Trophoblast cell (in vitro differentiated cells and primary cell): ENCODE data around the gene CAMKK1.

Source experiments
- DNase-seq, 2 donors: peaks; one replicate each; pipeline ENCODE4 v3.0.0-alpha.2; 2016
- H2AFZ ChIP-seq: 2 replicates; pipeline ENCODE4 v1.6.1; 2013; ENCODE audit warnings: low read length, moderate library complexity, mild to moderate bottlenecking; ENCODE audit not compliant: insufficient read depth, poor library complexity
- H2AK5ac ChIP-seq: 2 replicates; pipeline ENCODE4 v1.6.1; 2013; ENCODE audit warnings: mild to moderate bottlenecking, low read length
- H2BK120ac ChIP-seq: 2 replicates; pipeline ENCODE4 v1.6.1; 2013; ENCODE audit warnings: low read length, mild to moderate bottlenecking, moderate library complexity; ENCODE audit not compliant: insufficient read depth, poor library complexity
- H2BK12ac ChIP-seq: 2 replicates; pipeline ENCODE4 v1.6.1; 2013; ENCODE audit warnings: mild to moderate bottlenecking, low read length, moderate library complexity
- H2BK5ac ChIP-seq: 2 replicates; pipeline ENCODE4 v1.6.1; 2013; ENCODE audit warnings: low read length, low read depth, moderate library complexity, mild to moderate bottlenecking; ENCODE audit not compliant: poor library complexity
- H3K14ac ChIP-seq: 2 replicates; pipeline ENCODE4 v1.6.1; 2013; ENCODE audit warnings: mild to moderate bottlenecking, low read length
- H3K18ac ChIP-seq: 2 replicates; pipeline ENCODE4 v1.6.1; 2013; ENCODE audit warnings: mild to moderate bottlenecking, low read length
- H3K23ac ChIP-seq: 2 replicates; pipeline ENCODE4 v1.6.1; 2013; ENCODE audit warnings: low read length
- H3K27ac ChIP-seq: 2 replicates; pipeline ENCODE4 v1.5.1; 2013; ENCODE audit warnings: low read depth, mild to moderate bottlenecking, inconsistent platforms, low read length, moderate library complexity
- H3K27me3 ChIP-seq: 2 replicates; pipeline ENCODE4 v1.6.1; 2013; ENCODE audit warnings: inconsistent platforms, mild to moderate bottlenecking, low read length, moderate library complexity; ENCODE audit not compliant: insufficient read depth
- H3K36me3 ChIP-seq, 2 experiments: 1 replicate in 1 of 2; 2 replicates in 1 of 2; pipeline ENCODE4 v1.6.1; 2013; ENCODE audit warnings: low read length in 2 of 2, mild to moderate bottlenecking in 2 of 2, moderate library complexity in 1 of 2; ENCODE audit not compliant: insufficient read depth in 2 of 2, control insufficient read depth in 1 of 2
- H3K4ac ChIP-seq: 2 replicates; pipeline ENCODE4 v1.6.1; 2013; ENCODE audit warnings: low read depth, mild to moderate bottlenecking, low read length, moderate library complexity
- H3K4me1 ChIP-seq, 2 experiments: 1 replicate in 1 of 2; 2 replicates in 1 of 2; pipeline ENCODE4 v1.6.1; 2013; ENCODE audit warnings: low read length in 2 of 2, mild to moderate bottlenecking in 2 of 2, moderate library complexity in 1 of 2; ENCODE audit not compliant: insufficient read depth in 2 of 2, control insufficient read depth in 1 of 2
- H3K4me2 ChIP-seq: 2 replicates; pipeline ENCODE4 v1.6.1; 2013; ENCODE audit warnings: inconsistent platforms, mild to moderate bottlenecking, low read length, moderate library complexity
- H3K4me3 ChIP-seq: 2 replicates; pipeline ENCODE4 v1.5.1; 2013; ENCODE audit warnings: mild to moderate bottlenecking, low read depth, low read length, inconsistent platforms
- H3K79me1 ChIP-seq: one replicate; pipeline ENCODE4 v1.6.1; 2013; ENCODE audit warnings: low read length
- H3K79me2 ChIP-seq: 2 replicates; pipeline ENCODE4 v1.6.1; 2013; ENCODE audit warnings: low read length, mild to moderate bottlenecking; ENCODE audit not compliant: control insufficient read depth, insufficient read depth, poor library complexity
- H3K9ac ChIP-seq: 2 replicates; pipeline ENCODE4 v1.6.1; 2013; ENCODE audit warnings: mild to moderate bottlenecking, low read length
- H3K9me3 ChIP-seq: 2 replicates; pipeline ENCODE4 v1.6.1; 2013; ENCODE audit warnings: low read depth, mild to moderate bottlenecking, control low read depth, inconsistent platforms, low read length; ENCODE audit not compliant: insufficient read depth
- H4K12ac ChIP-seq: 2 replicates; pipeline ENCODE4 v1.6.1; 2013; ENCODE audit warnings: low read depth, mild to moderate bottlenecking, low read length, moderate library complexity
- H4K8ac ChIP-seq: 2 replicates; pipeline ENCODE4 v1.6.1; 2013; ENCODE audit warnings: low read depth, mild to moderate bottlenecking, low read length, moderate library complexity
- H4K91ac ChIP-seq: one replicate; pipeline ENCODE4 v1.6.1; 2013; ENCODE audit warnings: low read depth, mild to moderate bottlenecking, low read length, moderate library complexity
- WGBS: extraction: QIAGEN DNeasy Blood & Tissue Kit; methylation state at CpG from one replicate; pipeline ENCODE4 v1.1.7; 2013; ENCODE audit warnings: missing lambda C conversion rate; ENCODE audit not compliant: insufficient read length, insufficient coverage; ENCODE audit errors: extremely low coverage; 5-methylcytosine and 5-hydroxymethylcytosine counted together

CAMKK1 gene

GRCh38 chr17:3894188-3894587 is 1.3 kb upstream of the CAMKK1 start:
- Histone ChIP-seq H3K27me3 (peaks cover 16% of the 10 kb centered on the region), H3K23ac (no peak overlapping the region), H2AK5ac (no peak overlapping the region), H3K4me2 (no peak overlapping the region), H4K12ac (no peak overlapping the region), H2BK120ac (no peak overlapping the region), H2BK12ac (no peak overlapping the region), H3K9ac (no peak overlapping the region), H3K18ac (no peak overlapping the region), H3K4me3 (no peak overlapping the region), H3K79me2 (no peaks in the 10 kb centered on the region), H4K91ac (no peak overlapping the region), H4K8ac (no peak overlapping the region), H3K9me3 (peaks cover 1% of the 10 kb centered on the region), H3K4ac (no peak overlapping the region), H2AFZ (no peak overlapping the region), H3K36me3 (no peaks in the 10 kb centered on the region), H3K4me1 (peaks cover 4 to 14% of the 10 kb centered on the region in 2 experiments), H3K14ac (no peak overlapping the region), H3K27ac (no peak overlapping the region), H2BK5ac (no peak overlapping the region), H3K79me1 (peaks cover 2% of the 10 kb centered on the region)
- no peak for DNase-seq
- WGBS: no CpG with 5 or more reads among the region's 5 CpGs

DNA sequence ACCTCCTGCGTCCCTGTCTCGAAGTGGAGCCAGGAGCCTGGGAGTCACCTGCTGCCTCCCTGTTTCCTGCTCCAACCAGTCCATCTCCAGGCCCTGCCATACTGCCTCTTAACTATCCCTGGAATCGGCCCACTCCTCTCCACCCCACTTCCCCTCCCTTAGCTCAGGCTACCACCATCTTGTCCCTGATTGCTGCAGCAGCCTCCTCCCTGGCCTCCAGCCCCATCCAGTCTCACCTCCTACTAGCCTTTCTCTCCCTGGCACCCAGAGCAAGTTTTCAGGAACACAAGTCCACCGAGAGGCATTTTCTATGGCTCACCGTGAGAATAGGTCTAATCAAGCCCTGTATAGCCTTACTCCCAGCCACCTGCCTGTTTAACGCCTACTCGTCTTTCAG is 865 bp upstream of the CAMKK1 start:
- Histone ChIP-seq H2BK5ac (no peak overlapping the region), H4K12ac (no peak overlapping the region), H4K91ac (peak overlapping the region; percentile 45), H3K4me3 (no peak overlapping the region), H2BK120ac (no peak overlapping the region), H3K36me3 (no peaks in the 10 kb centered on the region), H3K23ac (no peak overlapping the region), H3K14ac (no peak overlapping the region), H3K4me1 (peaks cover 4 to 14% of the 10 kb centered on the region in 2 experiments), H3K79me1 (peaks cover 2% of the 10 kb centered on the region), H3K4ac (no peak overlapping the region), H2AK5ac (no peak overlapping the region), H3K79me2 (no peaks in the 10 kb centered on the region), H3K9ac (no peak overlapping the region), H2BK12ac (no peak overlapping the region), H3K18ac (no peak overlapping the region), H4K8ac (no peak overlapping the region), H3K9me3 (peaks cover 3% of the 10 kb centered on the region), H3K27ac (no peak overlapping the region), H3K27me3 (peaks cover 16% of the 10 kb centered on the region), H3K4me2 (peak overlapping the region; percentile 80), H2AFZ (peak overlapping the region; percentile 76)
- DNase-seq: no peak
- no CpG with 5 or more reads among the region's 7 CpGs for WGBS

DNA sequence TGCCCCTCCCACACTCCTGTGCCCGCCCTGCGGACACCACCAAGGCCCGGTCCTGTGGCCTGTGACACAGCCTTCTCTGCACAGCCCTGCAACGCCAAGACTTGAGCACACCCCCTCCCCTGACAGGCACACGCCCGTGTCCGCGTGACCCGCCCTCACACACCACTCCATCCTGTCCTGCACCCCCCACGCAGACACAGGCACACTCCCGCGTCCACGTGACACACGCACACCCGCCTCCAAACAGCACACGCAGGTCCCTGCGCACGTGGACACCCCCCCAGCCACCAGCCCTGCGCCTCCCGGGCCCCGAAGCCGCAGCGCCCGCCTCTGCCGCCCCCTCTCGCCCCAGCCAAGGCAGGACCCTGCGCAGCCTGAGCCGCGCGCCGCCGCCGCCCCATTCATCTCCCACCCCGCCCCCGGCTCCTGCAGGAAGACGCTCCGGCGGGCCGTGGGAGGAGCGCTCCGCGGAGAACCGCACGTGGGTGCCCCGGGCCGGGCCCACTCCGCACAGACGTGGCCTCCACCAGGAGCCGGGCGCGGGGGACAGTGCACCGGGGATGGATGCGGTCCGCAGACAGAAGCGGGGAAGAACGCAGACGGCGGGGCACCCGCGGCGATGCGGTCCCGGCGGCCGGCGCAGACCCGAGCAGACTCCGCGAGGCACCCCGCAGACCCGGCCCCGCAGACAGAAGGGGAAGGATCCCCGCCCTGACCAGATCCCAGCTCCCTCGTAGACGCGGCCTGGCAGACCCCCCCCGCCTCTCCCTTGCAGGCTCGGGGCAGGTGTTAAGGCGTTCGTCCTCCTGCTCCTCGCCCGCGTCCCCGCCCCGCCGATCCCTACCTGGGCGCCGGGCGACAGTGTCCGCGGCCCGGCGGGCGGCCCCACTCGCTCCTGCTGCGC is 506 bp downstream of the CAMKK1 start:
- peaks cover 5% of the 10 kb centered on the region for H3K9me3 ChIP-seq
- no peaks in the 10 kb centered on the region for H3K36me3 ChIP-seq
- no peak overlapping the region for H2BK5ac ChIP-seq
- no peak overlapping the region for H3K18ac ChIP-seq
- no peak overlapping the region for H3K27ac ChIP-seq
- H3K4ac ChIP-seq: no peak overlapping the region
- DNase-seq: peak; percentile 44 to 62
- no peak overlapping the region for H3K9ac ChIP-seq
- H4K8ac ChIP-seq: no peak overlapping the region
- H3K79me1 ChIP-seq: peaks cover 2% of the 10 kb centered on the region
- H3K79me2 ChIP-seq: no peaks in the 10 kb centered on the region
- H4K91ac ChIP-seq: no peak overlapping the region
- H2BK12ac ChIP-seq: no peak overlapping the region
- H3K27me3 ChIP-seq: peaks cover 16% of the 10 kb centered on the region
- H3K4me2 ChIP-seq: peak overlapping the region; percentile 92
- no peak overlapping the region for H2AK5ac ChIP-seq
- no peak overlapping the region for H3K23ac ChIP-seq
- WGBS: no CpG with 5 or more reads among the region's 96 CpGs
- H3K4me3 ChIP-seq: peak overlapping the region; percentile 65
- H2AFZ ChIP-seq: peak overlapping the region; percentile 56
- no peak overlapping the region for H3K14ac ChIP-seq
- no peak overlapping the region for H2BK120ac ChIP-seq
- H4K12ac ChIP-seq: no peak overlapping the region
- H3K4me1 ChIP-seq: peaks cover 4 to 14% of the 10 kb centered on the region in 2 experiments

- Histone ChIP-seq H3K4me1 (peaks cover 4 to 14% of the 10 kb centered on the region in 2 experiments), H3K4ac (no peak overlapping the region), H2AK5ac (no peak overlapping the region), H3K36me3 (no peaks in the 10 kb centered on the region), H2BK120ac (no peak overlapping the region), H2BK5ac (no peak overlapping the region), H3K79me2 (no peaks in the 10 kb centered on the region), H2AFZ (no peak overlapping the region), H3K4me3 (no peak overlapping the region), H3K23ac (no peak overlapping the region), H3K14ac (no peak overlapping the region), H2BK12ac (no peak overlapping the region), H3K27me3 (peaks cover 16% of the 10 kb centered on the region), H3K9me3 (peaks cover 5% of the 10 kb centered on the region), H4K91ac (no peak overlapping the region), H3K79me1 (peaks cover 2% of the 10 kb centered on the region), H3K27ac (no peak overlapping the region), H3K18ac (no peak overlapping the region), H4K8ac (no peak overlapping the region), H4K12ac (no peak overlapping the region), H3K9ac (no peak overlapping the region), H3K4me2 (peak overlapping the region; percentile 92)
- no CpG with 5 or more reads among the region's 12 CpGs for WGBS
- no peak for DNase-seq
These were observed 1.2 kb downstream of the CAMKK1 start for GRCh38 chr17:3891626-3892094.
